ENCODE data around the gene ZNF560. TPM values are rescaled to one million over a fixed set of nuclear protein-coding genes. Genes with fewer than 3 reads are reported as not detected.

Gene ZNF560
- total RNA-seq, 4 donors from 2014 or later: not detected

GRCh38 chr19:9535934-9536333 is 37.5 kb upstream of the ZNF560 start:
- Histone ChIP-seq H3K27me3 (no peaks in the 10 kb centered on the region), H3K36me3 (peaks cover 36 to 60% of the 10 kb centered on the region in 2 donors), H3K27ac (no peak overlapping the region), H3K4me1 (peaks cover 0 to 22% (median 0%) of the 10 kb centered on the region in 3 donors), H3K9me3 (peaks cover 0 to 61% (median 0%) of the 10 kb centered on the region in 3 donors), H3K4me3 (no peak overlapping the region)
- TF ChIP-seq POLR2A (IDR thresholded peaks at IDR 0.05) (no peak), POLR2AphosphoS5 (IDR thresholded peaks at IDR 0.05) (no peak), EP300 (IDR thresholded peaks at IDR 0.05) (no peak)
- TF ChIP-seq, protein P1, sequence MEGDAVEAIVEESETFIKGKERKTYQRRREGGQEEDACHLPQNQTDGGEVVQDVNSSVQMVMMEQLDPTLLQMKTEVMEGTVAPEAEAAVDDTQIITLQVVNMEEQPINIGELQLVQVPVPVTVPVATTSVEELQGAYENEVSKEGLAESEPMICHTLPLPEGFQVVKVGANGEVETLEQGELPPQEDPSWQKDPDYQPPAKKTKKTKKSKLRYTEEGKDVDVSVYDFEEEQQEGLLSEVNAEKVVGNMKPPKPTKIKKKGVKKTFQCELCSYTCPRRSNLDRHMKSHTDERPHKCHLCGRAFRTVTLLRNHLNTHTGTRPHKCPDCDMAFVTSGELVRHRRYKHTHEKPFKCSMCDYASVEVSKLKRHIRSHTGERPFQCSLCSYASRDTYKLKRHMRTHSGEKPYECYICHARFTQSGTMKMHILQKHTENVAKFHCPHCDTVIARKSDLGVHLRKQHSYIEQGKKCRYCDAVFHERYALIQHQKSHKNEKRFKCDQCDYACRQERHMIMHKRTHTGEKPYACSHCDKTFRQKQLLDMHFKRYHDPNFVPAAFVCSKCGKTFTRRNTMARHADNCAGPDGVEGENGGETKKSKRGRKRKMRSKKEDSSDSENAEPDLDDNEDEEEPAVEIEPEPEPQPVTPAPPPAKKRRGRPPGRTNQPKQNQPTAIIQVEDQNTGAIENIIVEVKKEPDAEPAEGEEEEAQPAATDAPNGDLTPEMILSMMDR (IDR thresholded peaks at IDR 0.05): no peak
- ATAC-seq: no peak
- WGBS, 2 donors (ENCODE audit: low coverage in 1 of 2): 81 to 93% methylated on average over 4 of the region's 4 CpGs

GRCh38 chr19:9531933-9532332 is 33.5 kb upstream of the ZNF560 start:
- Histone ChIP-seq H3K9me3 (peaks cover 11 to 100% (median 21%) of the 10 kb centered on the region in 3 donors), H3K27me3 (no peaks in the 10 kb centered on the region), H3K27ac (no peak overlapping the region), H3K4me3 (no peak overlapping the region), H3K36me3 (peaks cover 67 to 100% of the 10 kb centered on the region in 2 donors), H3K4me1 (peaks cover 0 to 3% (median 0%) of the 10 kb centered on the region in 3 donors)
- TF ChIP-seq, protein P1 (IDR thresholded peaks at IDR 0.05): no peak
- no peak for TF ChIP-seq EP300 (IDR thresholded peaks at IDR 0.05)
- no peak for ATAC-seq
- WGBS, 2 donors (ENCODE audit: low coverage in 1 of 2): 91 to 94% methylated on average over 4 of the region's 4 CpGs

DNA sequence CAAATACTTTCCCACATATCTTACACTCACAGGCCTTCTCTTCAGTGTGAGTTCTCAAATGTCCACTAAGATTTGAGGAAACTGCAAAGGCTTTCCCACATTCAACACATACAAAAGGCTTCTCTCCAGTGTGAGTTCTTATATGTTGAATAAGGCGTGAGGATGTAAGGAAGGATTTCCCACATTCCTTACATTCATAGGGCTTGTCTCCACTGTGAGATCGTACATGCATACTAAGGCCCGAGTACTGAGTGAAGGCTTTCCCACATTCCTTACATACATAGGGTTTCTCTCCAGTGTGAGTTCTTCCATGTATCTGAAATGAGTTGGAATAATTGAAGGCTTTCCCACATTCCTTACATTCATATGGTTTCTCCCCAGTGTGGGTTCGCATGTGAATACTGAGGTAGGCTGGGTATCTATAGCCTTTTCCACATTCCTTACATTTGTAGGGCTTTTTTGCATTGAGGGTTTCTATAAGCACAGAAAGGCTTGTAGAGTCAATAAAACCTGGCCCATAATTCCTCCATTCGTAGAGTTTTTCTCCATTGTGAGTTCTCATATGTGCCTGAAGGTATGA is 30.4 kb upstream of the ZNF560 start:
- no peaks in the 10 kb centered on the region for H3K4me1 ChIP-seq
- no peaks in the 10 kb centered on the region for H3K27me3 ChIP-seq
- H3K4me3 ChIP-seq: no peak overlapping the region
- TF ChIP-seq POLR2AphosphoS5 (IDR thresholded peaks at IDR 0.05): no peak
- no peak for TF ChIP-seq POLR2A (IDR thresholded peaks at IDR 0.05)
- TF ChIP-seq, protein P1 (IDR thresholded peaks at IDR 0.05): no peak
- TF ChIP-seq EP300 (IDR thresholded peaks at IDR 0.05): no peak
- ATAC-seq: no peak
- WGBS, 2 donors (ENCODE audit: low coverage in 1 of 2): 95 to 96% methylated on average over 3 to 5 of the region's 5 CpGs
- H3K36me3 ChIP-seq: peaks cover 57 to 95% of the 10 kb centered on the region in 2 donors
- no peak overlapping the region for H3K27ac ChIP-seq
- peaks cover 22 to 100% (median 23%) of the 10 kb centered on the region in 3 donors for H3K9me3 ChIP-seq

DNA sequence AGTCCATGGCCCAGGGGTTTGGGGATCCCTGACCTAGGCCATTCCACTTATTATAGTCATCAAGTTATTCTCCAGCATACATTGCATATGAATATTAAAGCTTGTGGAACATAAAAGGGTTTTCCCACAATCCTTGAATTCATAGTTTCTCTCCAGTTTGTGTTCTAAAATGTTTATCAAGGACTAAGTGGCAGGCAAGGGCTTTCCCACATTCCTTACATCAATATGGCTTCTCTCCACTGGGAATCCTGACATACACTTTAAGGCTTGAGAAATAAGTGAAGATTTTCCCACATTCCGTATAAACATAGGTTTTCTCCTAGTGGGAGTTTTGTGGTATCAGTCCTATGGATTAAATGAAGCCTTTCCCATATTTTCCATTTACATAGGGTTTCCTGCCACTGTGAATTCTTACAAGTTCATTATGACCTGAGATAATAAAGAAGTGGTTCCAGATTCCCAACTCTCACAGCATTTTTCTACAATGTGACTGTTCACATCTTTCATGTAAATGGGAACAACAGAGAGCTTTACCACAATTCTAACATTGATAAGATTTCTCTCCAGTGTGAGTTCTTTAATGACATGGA is 25.6 kb upstream of the ZNF560 start:
- WGBS, 2 donors (ENCODE audit: low coverage in 1 of 2): 100% methylated on average over 1 of the region's 1 CpG
- Histone ChIP-seq H3K36me3 (peaks cover 11 to 63% of the 10 kb centered on the region in 2 donors), H3K4me3 (no peak overlapping the region), H3K27ac (no peak overlapping the region), H3K9me3 (peaks cover 20 to 100% (median 24%) of the 10 kb centered on the region in 3 donors), H3K27me3 (no peaks in the 10 kb centered on the region), H3K4me1 (no peaks in the 10 kb centered on the region)
- TF ChIP-seq POLR2A (IDR thresholded peaks at IDR 0.05) (no peak), EP300 (IDR thresholded peaks at IDR 0.05) (no peak)
- TF ChIP-seq, protein P1 (IDR thresholded peaks at IDR 0.05): no peak
- no peak for ATAC-seq

DNA sequence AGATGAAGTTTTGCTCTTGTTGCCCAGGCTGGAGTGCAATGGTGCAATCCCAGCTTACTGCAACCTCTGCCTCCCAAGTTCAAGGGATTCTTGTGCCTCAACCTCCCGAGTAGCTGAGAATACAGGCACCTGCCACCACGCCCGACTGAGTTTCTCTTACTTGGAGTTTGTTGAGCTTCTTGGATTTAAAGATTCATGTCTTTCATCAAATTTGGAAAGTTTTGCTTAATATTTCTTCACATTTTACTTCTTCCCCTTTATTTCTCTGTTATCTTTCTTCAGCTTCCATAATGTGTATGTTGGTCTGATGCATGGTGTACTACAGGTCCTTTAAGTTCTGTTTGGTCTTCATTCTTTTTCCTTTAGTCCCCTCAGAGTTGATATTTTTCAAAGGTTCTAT is 8.9 kb upstream of the ZNF560 start:
- ATAC-seq: no peak
- no peaks in the 10 kb centered on the region for H3K27me3 ChIP-seq
- peaks cover 0 to 89% (median 0%) of the 10 kb centered on the region in 3 donors for H3K9me3 ChIP-seq
- no peak overlapping the region for H3K4me3 ChIP-seq
- peaks cover 0 to 11% of the 10 kb centered on the region in 2 donors for H3K36me3 ChIP-seq
- 53 to 90% methylated on average over 3 of the region's 3 CpGs for WGBS, 2 donors (ENCODE audit: low coverage in 1 of 2)
- H3K27ac ChIP-seq: no peak overlapping the region
- no peaks in the 10 kb centered on the region for H3K4me1 ChIP-seq
- no peak for TF ChIP-seq POLR2AphosphoS5 (IDR thresholded peaks at IDR 0.05)
- TF ChIP-seq POLR2A (IDR thresholded peaks at IDR 0.05): no peak
- no peak for TF ChIP-seq EP300 (IDR thresholded peaks at IDR 0.05)
- TF ChIP-seq, protein P1 (IDR thresholded peaks at IDR 0.05): no peak

Measured in gastroesophageal sphincter (tissue), 4 donors.